ENCODE measurements around the gene NLGN2.

GRCh38 chr17:7383742-7384488, 23.7 kb upstream of the NLGN2 start:
- TF ChIP-seq, protein P1, sequence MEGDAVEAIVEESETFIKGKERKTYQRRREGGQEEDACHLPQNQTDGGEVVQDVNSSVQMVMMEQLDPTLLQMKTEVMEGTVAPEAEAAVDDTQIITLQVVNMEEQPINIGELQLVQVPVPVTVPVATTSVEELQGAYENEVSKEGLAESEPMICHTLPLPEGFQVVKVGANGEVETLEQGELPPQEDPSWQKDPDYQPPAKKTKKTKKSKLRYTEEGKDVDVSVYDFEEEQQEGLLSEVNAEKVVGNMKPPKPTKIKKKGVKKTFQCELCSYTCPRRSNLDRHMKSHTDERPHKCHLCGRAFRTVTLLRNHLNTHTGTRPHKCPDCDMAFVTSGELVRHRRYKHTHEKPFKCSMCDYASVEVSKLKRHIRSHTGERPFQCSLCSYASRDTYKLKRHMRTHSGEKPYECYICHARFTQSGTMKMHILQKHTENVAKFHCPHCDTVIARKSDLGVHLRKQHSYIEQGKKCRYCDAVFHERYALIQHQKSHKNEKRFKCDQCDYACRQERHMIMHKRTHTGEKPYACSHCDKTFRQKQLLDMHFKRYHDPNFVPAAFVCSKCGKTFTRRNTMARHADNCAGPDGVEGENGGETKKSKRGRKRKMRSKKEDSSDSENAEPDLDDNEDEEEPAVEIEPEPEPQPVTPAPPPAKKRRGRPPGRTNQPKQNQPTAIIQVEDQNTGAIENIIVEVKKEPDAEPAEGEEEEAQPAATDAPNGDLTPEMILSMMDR (IDR thresholded peaks at IDR 0.05; ENCODE audit: low read length), result no peak
- TF ChIP-seq EZH2 (IDR thresholded peaks at IDR 0.05; ENCODE audit: borderline replicate concordance, low read length), result no peak

Measured in OCI-LY1 (cell line).